HUES48 (cell line): Measurements from ENCODE around the gene TFAP2D.

ENCODE experiments used
- H3K27ac ChIP-seq: one replicate; pipeline ENCODE4 v1.7.0; 2013; ENCODE audit warnings: low read depth, low read length, inconsistent platforms
- H3K27me3 ChIP-seq: 2 replicates; pipeline ENCODE4 v1.6.1; 2013; ENCODE audit warnings: mild to moderate bottlenecking, low read length; ENCODE audit not compliant: control insufficient read depth, insufficient read depth
- H3K36me3 ChIP-seq: 2 replicates; pipeline ENCODE4 v1.6.1; 2013; ENCODE audit warnings: low read length; ENCODE audit not compliant: control insufficient read depth, insufficient read depth
- H3K4me1 ChIP-seq: 2 replicates; pipeline ENCODE4 v1.6.1; 2013; ENCODE audit warnings: mild to moderate bottlenecking, low read length; ENCODE audit not compliant: control insufficient read depth, insufficient read depth
- H3K4me3 ChIP-seq: 2 replicates; pipeline ENCODE4 v1.5.1; 2013; ENCODE audit warnings: mild to moderate bottlenecking, low read depth, low read length
- H3K9ac ChIP-seq: 2 replicates; pipeline ENCODE4 v1.6.1; 2013; ENCODE audit warnings: mild to moderate bottlenecking, low read depth, low read length, moderate library complexity
- H3K9me3 ChIP-seq: 2 replicates; pipeline ENCODE4 v1.6.1; 2013; ENCODE audit warnings: low read length; ENCODE audit not compliant: control insufficient read depth, insufficient read depth

TFAP2D gene

DNA sequence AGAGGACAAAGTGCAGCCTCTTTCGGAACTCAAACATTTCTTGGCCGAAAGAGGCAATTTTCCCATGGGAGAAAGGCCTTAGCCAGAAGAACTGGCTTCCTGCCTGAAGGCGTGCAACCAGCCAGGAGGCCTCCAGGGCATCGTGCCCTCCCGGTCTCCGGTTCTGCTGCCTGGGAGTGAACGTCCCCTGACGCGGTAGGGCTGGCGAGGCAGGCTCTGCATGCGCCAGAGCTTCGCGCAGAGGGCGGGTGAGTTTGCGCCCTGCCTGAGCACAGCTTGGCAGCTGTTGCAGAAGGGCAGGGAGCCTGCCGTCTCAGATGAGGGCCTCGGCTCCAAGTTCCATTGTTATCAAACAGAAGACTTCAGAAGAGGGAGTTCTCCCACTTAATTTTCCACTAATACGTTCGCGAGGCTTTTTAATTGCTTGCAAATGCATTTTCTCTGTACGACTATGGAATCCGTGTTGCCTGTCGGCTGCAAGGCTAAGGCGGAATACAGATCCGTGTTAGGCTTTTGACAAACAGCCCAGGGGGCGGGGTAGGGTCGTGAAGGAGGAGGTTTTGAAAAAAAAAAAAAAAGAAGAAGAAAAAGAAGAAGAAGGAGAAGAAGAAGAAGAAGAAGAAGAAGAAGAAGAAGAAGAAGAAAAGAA lies 5.5 kb upstream of the TFAP2D start:
- no peaks in the 10 kb centered on the region for H3K36me3 ChIP-seq
- H3K9me3 ChIP-seq: no peaks in the 10 kb centered on the region
- H3K4me1 ChIP-seq: peaks cover 34% of the 10 kb centered on the region
- H3K4me3 ChIP-seq: peak overlapping the region; percentile 37
- no peak overlapping the region for H3K9ac ChIP-seq
- peaks cover 100% of the 10 kb centered on the region for H3K27me3 ChIP-seq
- no peak overlapping the region for H3K27ac ChIP-seq

DNA sequence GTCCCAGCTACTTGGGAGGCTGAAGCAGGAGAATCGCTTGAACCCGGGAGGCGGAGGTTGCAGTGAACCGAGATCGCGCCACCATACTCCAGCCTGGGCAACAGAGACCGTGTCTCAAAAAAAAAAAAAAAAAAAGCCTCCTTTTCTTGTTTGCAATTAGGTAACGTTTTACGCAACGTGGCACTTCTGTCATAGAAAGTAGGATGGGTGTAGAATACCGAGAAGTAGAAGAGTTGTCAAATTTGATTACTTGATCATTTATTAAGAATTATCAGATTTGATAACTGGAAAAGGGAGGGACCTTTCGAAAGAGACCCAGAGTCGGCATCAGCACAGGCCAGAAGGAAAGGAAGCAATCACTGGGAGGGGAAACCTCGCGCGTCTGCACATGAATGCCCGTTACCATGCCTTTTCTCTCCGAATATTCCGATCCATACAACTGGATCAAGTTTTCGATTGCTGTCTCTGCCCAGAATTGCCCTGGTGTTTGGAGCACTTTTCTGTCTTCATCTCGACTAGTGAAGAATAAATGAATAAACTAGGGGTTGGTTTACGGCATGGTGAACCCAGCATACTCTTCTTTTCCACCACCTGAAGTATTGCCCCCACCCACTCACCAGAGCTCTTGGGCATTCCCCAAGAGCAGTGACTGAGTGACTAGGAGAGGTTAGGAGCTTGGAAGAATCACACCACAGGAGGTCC lies 4.5 kb upstream of the TFAP2D start:
- Histone ChIP-seq H3K27ac (no peak overlapping the region), H3K27me3 (peaks cover 100% of the 10 kb centered on the region), H3K4me3 (no peak overlapping the region), H3K4me1 (peaks cover 39% of the 10 kb centered on the region), H3K9ac (no peak overlapping the region), H3K9me3 (no peaks in the 10 kb centered on the region), H3K36me3 (no peaks in the 10 kb centered on the region)

DNA sequence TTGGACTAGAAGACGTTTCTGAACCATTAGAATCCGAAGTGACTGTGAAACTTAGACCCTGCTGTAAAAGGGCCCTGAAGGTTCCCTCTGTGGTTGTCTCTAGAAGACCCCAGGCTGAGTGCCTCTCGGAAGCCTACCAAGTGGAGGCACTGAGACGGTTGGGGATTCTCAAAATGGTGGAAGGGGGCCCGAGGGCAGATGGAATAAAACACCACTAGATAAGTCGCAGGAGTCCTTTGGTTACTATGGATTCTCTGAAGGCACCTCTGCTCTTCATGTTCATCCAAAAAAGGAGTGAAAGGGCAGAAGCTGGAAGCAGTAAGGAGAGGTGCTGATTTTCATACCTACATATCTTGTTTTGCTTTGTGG lies 4.0 kb upstream of the TFAP2D start:
- no peak overlapping the region for H3K9ac ChIP-seq
- no peak overlapping the region for H3K4me3 ChIP-seq
- no peak overlapping the region for H3K27ac ChIP-seq
- H3K36me3 ChIP-seq: no peaks in the 10 kb centered on the region
- H3K4me1 ChIP-seq: peaks cover 42% of the 10 kb centered on the region
- no peaks in the 10 kb centered on the region for H3K9me3 ChIP-seq
- peaks cover 100% of the 10 kb centered on the region for H3K27me3 ChIP-seq

DNA sequence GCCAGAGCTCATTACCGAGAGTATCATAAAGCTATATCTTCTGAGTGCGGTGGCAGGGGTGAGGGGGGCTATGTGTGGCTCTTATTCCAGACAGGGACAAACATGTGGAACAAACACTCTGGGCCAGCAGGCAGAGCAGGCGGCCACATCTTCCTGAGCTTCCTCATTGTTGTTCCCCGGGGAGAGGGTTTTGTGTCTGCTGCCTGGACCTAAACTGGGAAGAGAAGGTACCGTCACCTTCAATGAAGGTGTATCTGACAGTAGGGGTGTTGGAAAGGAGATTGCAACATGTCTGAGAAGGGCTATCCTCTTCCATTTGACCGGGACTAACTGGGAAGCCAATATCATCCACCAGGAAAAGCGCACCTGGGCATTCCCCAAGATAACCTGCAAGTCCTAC lies 1.6 kb upstream of the TFAP2D start:
- H3K9me3 ChIP-seq: no peaks in the 10 kb centered on the region
- H3K27ac ChIP-seq: no peak overlapping the region
- no peak overlapping the region for H3K9ac ChIP-seq
- no peaks in the 10 kb centered on the region for H3K36me3 ChIP-seq
- H3K27me3 ChIP-seq: peaks cover 100% of the 10 kb centered on the region
- H3K4me3 ChIP-seq: no peak overlapping the region
- peaks cover 55% of the 10 kb centered on the region for H3K4me1 ChIP-seq

DNA sequence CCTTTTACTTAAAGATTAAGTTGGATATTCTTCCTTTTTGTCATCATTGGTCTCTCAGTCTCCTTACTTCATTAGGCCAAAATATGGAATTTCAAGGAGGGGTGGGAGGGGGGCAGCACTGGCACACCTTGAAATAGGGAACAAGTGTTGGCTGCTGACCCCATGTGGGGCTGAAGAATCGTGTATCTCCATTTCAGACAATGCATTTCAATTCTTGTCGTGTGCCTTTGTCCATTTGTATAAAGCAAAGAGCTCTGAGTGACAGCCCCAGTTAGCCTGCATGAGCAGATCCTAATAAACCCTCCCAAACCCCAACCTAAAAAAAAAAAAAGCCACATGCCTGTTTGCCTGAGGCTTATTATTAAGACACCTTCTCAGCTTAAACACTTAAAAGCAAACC lies 1.0 kb upstream of the TFAP2D start:
- H3K4me1 ChIP-seq: peaks cover 58% of the 10 kb centered on the region
- H3K9me3 ChIP-seq: no peaks in the 10 kb centered on the region
- no peaks in the 10 kb centered on the region for H3K36me3 ChIP-seq
- no peak overlapping the region for H3K27ac ChIP-seq
- H3K9ac ChIP-seq: no peak overlapping the region
- H3K27me3 ChIP-seq: peaks cover 100% of the 10 kb centered on the region
- H3K4me3 ChIP-seq: no peak overlapping the region

DNA sequence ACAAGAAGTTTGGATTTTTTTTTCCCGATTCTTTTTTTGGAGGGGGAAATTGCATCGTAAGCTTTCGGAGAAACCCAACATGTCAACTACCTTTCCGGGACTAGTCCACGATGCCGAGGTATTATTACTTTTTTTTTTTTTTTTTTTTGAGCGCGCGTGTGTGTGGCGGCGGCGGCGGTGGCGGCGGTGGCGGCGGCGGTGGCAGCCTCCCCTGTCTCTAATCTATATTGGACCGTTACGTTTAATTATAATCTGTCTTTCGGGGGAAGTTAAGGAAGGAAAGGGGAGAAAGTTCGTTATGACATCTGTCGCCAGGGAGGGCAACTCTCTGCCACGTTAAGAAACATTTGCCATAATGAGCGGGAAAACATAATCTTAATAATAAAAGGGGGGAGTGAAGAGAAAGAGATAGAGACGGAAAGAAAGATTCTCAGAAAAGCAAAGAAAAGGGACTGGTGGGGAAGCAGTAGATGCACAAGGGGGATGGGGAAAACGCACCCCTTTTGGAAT lies 706 bp downstream of the TFAP2D start:
- Histone ChIP-seq H3K9me3 (no peaks in the 10 kb centered on the region), H3K36me3 (no peaks in the 10 kb centered on the region), H3K9ac (no peak overlapping the region), H3K27me3 (peaks cover 100% of the 10 kb centered on the region), H3K4me1 (peaks cover 63% of the 10 kb centered on the region), H3K4me3 (no peak overlapping the region; the same call in 1 of the 2 replicates), H3K27ac (no peak overlapping the region)

DNA sequence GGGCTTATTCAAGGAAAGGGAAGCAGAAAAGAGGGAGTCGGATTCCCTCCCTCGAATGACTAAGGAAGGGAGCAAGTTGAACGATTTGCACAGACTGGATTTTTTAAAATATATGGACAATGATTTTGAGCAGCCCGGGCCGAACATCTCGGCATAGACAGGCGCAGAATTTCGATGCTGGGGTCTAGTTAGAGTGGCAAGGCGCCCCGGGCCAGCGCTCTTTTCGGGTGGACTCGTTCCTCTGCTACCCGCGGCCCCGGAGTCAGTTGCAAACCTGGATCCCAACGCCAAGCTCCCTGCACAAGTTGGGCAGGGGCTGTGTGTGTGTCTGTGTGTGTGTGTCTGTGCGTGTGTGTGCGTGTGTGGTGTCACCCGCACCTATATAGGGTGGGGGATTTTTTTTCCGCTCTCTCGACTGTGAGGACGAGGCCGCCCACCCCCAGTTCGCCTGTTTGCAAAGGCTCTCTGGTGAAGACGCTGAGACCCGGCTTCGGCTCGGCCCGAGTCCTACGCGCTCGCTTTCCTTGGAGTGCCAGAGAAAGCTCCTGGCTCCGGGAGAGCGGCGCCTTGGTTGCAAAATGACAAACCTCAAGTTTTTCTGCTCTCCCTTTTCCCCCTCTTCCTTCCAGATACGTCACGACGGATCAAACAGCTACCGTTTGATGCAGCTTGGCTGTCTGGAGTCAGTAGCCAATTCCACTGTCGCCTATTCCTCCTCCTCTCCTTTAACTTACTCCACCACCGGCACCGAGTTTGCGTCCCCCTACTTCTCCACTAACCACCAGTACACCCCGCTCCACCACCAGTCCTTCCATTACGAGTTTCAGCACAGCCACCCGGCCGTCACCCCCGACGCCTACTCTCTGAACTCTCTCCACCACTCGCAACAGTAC lies 1.4 kb downstream of the TFAP2D start:
- no peaks in the 10 kb centered on the region for H3K9me3 ChIP-seq
- no peak overlapping the region for H3K9ac ChIP-seq
- no peak overlapping the region for H3K27ac ChIP-seq
- peak overlapping the region; percentile 45 for H3K4me3 ChIP-seq
- peaks cover 100% of the 10 kb centered on the region for H3K27me3 ChIP-seq
- no peaks in the 10 kb centered on the region for H3K36me3 ChIP-seq
- H3K4me1 ChIP-seq: peaks cover 64% of the 10 kb centered on the region

DNA sequence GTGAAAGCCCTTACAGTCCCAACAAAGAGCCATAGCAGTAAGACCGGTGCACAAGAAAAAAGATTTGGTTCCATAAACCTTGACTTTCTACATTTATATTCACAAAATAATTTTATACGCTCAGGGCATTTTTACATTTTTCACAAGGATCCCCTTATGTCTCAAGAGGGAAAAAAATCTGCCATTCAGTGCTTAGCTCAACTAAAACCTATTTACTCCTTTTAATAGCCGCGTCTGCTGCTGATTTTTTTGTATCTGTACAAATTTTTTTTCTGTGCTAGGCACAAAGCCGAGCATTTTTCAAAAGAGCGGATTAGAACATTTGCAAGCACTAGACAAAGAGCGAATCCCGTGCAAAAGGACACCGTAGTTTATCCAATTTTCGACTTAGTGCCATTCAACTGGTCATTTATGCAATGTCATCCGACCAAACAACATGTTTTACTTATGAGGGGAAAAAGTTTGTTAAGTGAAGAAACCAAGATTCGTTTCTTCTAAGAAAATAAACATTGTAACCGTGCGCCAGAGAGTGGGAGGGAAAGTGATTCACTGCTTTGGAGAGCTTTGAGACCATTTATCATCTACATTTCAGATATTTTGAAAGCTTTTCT lies 3.7 kb downstream of the TFAP2D start:
- Histone ChIP-seq H3K27me3 (peaks cover 100% of the 10 kb centered on the region), H3K9ac (no peak overlapping the region), H3K36me3 (no peaks in the 10 kb centered on the region), H3K4me3 (no peak overlapping the region), H3K4me1 (peaks cover 59% of the 10 kb centered on the region), H3K9me3 (no peaks in the 10 kb centered on the region), H3K27ac (no peak overlapping the region)

DNA sequence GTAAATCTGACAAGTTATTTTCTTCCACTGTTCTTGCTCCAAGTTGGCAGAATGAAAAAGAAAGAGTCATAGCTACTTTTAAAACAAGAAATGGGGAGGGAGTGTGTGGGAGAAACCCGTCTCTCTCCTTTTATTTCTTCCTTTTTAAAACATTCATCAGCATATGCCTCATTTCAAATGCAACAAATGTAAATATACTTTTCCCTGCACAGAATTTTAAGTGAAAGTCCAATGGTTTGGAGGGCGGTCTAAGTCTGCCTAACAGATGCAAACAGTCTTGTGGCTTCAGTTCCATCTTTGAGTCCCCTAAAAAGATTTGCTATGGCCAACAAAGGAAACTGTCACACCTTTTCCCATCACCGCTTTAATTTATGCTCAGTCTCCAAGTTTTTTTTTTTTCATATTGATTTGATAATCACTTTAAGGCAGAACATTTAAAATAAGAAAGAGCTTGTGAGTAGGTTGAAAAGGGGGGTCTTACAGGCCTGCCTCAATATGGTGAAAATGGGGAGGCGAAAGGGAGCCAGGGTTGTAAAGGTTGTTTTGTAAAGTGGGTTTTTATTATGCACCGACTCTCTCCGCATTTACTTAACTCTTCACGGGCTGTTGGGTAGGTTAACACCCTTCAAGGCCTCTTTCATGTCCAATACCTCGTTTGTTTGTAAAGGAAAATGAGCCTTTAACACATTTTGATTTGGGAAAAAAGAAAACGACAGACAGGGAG lies 4.6 kb downstream of the TFAP2D start:
- no peak overlapping the region for H3K9ac ChIP-seq

DNA sequence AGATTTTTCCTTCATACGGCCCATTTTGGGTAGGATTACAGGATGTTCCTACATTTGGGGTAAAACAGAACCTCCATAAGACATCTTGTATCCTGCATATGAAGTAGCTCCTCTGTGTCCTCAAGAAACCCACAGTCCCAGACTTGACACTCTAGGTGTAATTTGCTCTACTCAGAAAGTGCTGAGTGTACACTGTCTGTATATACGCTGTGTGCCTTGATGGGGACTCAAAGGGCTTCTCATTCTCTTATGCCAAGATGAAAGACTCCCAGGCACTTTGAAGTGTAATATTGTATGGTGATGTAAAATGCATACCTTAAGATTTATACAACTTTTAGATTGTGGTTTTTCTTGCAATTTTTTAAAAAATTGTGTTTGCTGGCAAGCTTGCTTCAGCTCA lies 5.2 kb downstream of the TFAP2D start:
- Histone ChIP-seq H3K9me3 (no peaks in the 10 kb centered on the region), H3K4me1 (peaks cover 62% of the 10 kb centered on the region), H3K27me3 (peaks cover 100% of the 10 kb centered on the region), H3K27ac (no peak overlapping the region), H3K36me3 (no peaks in the 10 kb centered on the region), H3K4me3 (no peak overlapping the region), H3K9ac (no peak overlapping the region)

More for the DNA sequence above, 4.6 kb downstream of the TFAP2D start:
- Histone ChIP-seq H3K4me3 (no peak overlapping the region), H3K9me3 (no peaks in the 10 kb centered on the region), H3K27me3 (peaks cover 100% of the 10 kb centered on the region), H3K27ac (no peak overlapping the region), H3K36me3 (no peaks in the 10 kb centered on the region), H3K4me1 (peaks cover 58% of the 10 kb centered on the region)
